ENCODE measurements around the gene TET2.

Gene TET2

GRCh38 chr4:105140684-105141490 is 5.8 kb upstream of the TET2 start:
- H3K27ac ChIP-seq, result no peak overlapping the region
- H3K4me1 ChIP-seq (ENCODE audit: control insufficient read depth in 1 of 2, insufficient read depth in 1 of 2, low read depth in 1 of 2, low read length in 1 of 2), result peaks cover 41 to 45% of the 10 kb centered on the region in 2 experiments
- H3K27me3 ChIP-seq, result no peaks in the 10 kb centered on the region
- no peaks in the 10 kb centered on the region for H3K36me3 ChIP-seq
- no peaks in the 10 kb centered on the region for H3K9me3 ChIP-seq
- H3K4me3 ChIP-seq (ENCODE audit: low read depth in 1 of 2, low read length in 1 of 2), result no peak overlapping the region
- TF ChIP-seq, protein P1, sequence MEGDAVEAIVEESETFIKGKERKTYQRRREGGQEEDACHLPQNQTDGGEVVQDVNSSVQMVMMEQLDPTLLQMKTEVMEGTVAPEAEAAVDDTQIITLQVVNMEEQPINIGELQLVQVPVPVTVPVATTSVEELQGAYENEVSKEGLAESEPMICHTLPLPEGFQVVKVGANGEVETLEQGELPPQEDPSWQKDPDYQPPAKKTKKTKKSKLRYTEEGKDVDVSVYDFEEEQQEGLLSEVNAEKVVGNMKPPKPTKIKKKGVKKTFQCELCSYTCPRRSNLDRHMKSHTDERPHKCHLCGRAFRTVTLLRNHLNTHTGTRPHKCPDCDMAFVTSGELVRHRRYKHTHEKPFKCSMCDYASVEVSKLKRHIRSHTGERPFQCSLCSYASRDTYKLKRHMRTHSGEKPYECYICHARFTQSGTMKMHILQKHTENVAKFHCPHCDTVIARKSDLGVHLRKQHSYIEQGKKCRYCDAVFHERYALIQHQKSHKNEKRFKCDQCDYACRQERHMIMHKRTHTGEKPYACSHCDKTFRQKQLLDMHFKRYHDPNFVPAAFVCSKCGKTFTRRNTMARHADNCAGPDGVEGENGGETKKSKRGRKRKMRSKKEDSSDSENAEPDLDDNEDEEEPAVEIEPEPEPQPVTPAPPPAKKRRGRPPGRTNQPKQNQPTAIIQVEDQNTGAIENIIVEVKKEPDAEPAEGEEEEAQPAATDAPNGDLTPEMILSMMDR (IDR thresholded peaks at IDR 0.05), result peak; percentile 18

DNA sequence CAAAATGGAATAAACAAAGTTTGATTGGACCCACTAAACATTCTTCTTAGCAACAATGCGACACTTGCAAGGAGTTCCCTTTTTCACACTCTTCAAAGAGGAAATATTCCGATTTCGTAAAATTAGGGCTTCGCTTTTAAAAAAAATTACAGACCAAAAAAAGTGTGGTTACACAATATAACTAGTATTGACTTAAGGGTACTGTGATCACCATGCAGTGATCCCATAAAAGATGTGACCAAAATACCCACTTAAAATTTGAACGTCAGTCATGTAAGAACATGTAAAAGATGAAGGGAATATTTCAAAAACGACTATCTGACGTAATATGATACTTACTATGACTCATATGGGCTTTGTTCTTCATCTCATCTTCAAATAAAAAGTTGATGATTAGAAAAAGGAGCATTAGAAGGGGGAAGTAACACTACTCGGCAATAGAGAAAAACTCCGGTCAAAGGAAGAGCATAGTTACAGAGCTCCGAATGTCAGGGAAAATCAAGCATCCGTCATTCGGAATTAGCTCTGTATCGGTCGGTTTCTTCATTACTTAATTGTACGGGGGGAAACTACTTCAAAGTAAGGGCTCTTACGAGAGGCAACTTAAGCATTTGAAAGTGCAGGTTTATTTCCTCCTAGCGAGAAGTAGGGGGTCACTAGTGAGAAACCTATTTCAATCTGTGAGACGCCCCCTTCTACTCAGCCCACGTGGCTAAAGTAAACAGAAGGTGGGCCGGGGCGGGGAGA is 1.3 kb upstream of the TET2 start:
- Histone ChIP-seq H3K9me3 (no peaks in the 10 kb centered on the region), H3K27ac (peak overlapping the region; percentile 98), H3K36me3 (no peaks in the 10 kb centered on the region), H3K4me3 (ENCODE audit: low read depth in 1 of 2, low read length in 1 of 2) (peak overlapping the region; percentile 87 to 91), H3K4me1 (ENCODE audit: control insufficient read depth in 1 of 2, insufficient read depth in 1 of 2, low read depth in 1 of 2, low read length in 1 of 2) (peaks cover 45 to 50% of the 10 kb centered on the region in 2 experiments), H3K27me3 (no peaks in the 10 kb centered on the region)
- TF ChIP-seq, protein P1 (IDR thresholded peaks at IDR 0.05), result no peak

DNA sequence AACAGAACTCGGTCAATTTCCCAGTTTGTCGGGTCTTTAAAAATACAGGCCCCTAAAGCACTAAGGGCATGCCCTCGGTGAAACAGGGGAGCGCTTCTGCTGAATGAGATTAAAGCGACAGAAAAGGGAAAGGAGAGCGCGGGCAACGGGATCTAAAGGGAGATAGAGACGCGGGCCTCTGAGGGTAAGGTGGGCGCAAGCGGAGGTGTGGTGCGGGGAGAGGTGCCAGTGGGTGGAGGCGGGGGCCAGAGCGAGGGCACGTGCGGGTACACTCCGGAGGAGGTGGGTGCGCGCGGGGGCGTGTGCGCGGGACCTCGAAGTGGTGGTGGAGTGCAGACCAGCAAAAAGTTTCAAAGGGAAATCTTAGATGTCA is 787 bp upstream of the TET2 start:
- Histone ChIP-seq H3K27me3 (no peaks in the 10 kb centered on the region), H3K4me3 (ENCODE audit: low read depth in 1 of 2, low read length in 1 of 2) (peak overlapping the region; percentile 87 to 91), H3K9me3 (no peaks in the 10 kb centered on the region), H3K36me3 (no peaks in the 10 kb centered on the region), H3K27ac (peak overlapping the region; percentile 98), H3K4me1 (ENCODE audit: control insufficient read depth in 1 of 2, insufficient read depth in 1 of 2, low read depth in 1 of 2, low read length in 1 of 2) (peaks cover 50 to 55% of the 10 kb centered on the region in 2 experiments)
- TF ChIP-seq, protein P1 (IDR thresholded peaks at IDR 0.05), result no peak

- TF ChIP-seq, protein P1 (IDR thresholded peaks at IDR 0.05), result no peak
- Histone ChIP-seq H3K27ac (peak overlapping the region; percentile 98), H3K36me3 (no peaks in the 10 kb centered on the region), H3K27me3 (no peaks in the 10 kb centered on the region), H3K9me3 (no peaks in the 10 kb centered on the region), H3K4me1 (ENCODE audit: control insufficient read depth in 1 of 2, insufficient read depth in 1 of 2, low read depth in 1 of 2, low read length in 1 of 2) (peaks cover 54 to 55% of the 10 kb centered on the region in 2 experiments), H3K4me3 (ENCODE audit: low read depth in 1 of 2, low read length in 1 of 2) (peak overlapping the region; percentile 87 to 91)
Measured at GRCh38 chr4:105147016-105147552, 408 bp downstream of the TET2 start.

DNA sequence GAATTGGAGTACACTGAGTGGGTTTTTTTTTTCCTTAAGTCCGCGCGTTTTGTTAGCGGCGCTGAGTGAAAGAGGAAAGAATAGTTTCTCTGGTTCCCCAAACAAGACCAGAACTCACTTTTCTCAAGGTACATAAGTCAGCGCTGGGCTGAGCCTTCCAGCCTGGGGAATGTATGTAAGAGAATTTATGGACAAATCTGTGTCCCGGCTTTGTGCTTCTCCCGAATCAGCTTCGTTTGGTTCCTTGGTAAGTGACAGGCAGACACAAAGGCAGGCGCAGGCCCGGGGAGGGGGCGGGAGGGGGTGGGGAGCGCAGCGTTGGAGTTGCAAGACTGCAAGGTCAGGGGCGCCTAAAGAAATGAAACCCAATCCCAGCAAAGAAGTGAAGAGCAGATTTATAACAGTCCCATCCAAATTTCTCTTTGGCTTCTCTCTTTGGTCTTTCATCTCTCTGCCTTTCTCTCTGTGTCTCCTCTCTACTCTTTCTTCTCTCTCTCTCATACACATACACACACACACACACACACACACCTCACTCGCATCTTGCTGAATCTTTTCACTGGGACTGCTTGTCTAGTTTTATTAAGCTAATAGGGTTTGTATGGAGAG is 981 bp downstream of the TET2 start:
- H3K4me1 ChIP-seq (ENCODE audit: control insufficient read depth in 1 of 2, insufficient read depth in 1 of 2, low read depth in 1 of 2, low read length in 1 of 2), result peaks cover 58% of the 10 kb centered on the region in 2 experiments
- no peaks in the 10 kb centered on the region for H3K9me3 ChIP-seq
- no peaks in the 10 kb centered on the region for H3K27me3 ChIP-seq
- H3K4me3 ChIP-seq (ENCODE audit: low read depth in 1 of 2, low read length in 1 of 2), result peak overlapping the region; percentile 87 to 91
- TF ChIP-seq, protein P1 (IDR thresholded peaks at IDR 0.05), result no peak
- no peaks in the 10 kb centered on the region for H3K36me3 ChIP-seq
- peak overlapping the region; percentile 98 for H3K27ac ChIP-seq

All from neutrophil (primary cell).